G401 (cell line): ENCODE data around the gene PNMA6E. TPM values are rescaled to one million over a fixed set of nuclear protein-coding genes. Genes with fewer than 3 reads are reported as not detected.

Experiments used
- DNase-seq: peaks from one replicate; pipeline ENCODE4 v3.0.0-alpha.2; 2015; ENCODE audit warnings: low spot score
- in situ Hi-C: cut with HindIII; loops from 2 replicates; pipeline ENCODE4 v1.10.0; 2016; ENCODE audit warnings: low sequenced_read_pairs, mixed read lengths
- total RNA-seq: library from RNA; depleted of rRNA; stranded (reverse); fragments of >200 nt; shearing (Covaris generic); gene quantifications from 2 replicates; pipeline ENCODE4 v1.2.3, GENCODE V29; 2014; rRNA removed

The PNMA6E gene
- total RNA-seq, 1 experiment from 2014 or later = not detected

DNA sequence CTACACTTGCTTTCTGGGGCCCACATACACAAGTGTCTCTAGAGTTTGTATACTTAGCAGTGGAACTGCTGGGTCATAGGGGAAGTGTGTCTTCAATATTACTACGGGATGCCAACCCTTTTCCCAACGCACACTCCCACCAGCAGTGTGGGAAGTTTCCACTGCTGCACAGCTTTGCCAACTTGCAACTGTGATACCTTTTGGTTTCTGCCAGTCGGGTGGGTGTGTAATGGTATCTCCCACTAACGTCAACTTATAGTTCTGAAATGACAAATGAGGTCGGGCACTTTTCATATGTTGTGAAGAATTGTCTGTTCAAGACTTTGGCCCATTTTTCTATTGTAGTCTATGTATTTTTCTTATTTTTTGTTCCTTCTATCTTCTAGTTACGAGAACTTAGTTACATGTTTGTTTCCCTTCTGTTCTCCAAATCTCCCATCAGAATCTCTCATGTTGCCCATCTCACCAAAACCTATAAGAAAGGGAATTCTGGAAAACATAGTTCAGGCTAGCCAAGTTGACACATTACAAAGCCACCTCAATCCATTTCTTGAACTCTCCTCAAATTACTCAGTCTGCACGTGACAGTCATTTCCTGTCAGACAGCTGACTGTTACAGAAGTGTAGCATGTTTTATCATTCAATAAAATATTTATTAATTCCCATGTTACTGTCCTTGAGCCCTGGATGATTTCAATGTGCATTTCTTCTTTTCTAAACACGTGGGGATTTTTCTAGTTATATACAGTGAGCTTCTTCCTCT, 30.7 kb downstream of the PNMA6E start:
- in situ Hi-C loops = no loop called here
- DNase-seq = no peak

- in situ Hi-C loops = no loop called here
- no peak for DNase-seq
These were observed 34.1 kb downstream of the PNMA6E start for GRCh38 chrX:153366878-153367538.

DNA sequence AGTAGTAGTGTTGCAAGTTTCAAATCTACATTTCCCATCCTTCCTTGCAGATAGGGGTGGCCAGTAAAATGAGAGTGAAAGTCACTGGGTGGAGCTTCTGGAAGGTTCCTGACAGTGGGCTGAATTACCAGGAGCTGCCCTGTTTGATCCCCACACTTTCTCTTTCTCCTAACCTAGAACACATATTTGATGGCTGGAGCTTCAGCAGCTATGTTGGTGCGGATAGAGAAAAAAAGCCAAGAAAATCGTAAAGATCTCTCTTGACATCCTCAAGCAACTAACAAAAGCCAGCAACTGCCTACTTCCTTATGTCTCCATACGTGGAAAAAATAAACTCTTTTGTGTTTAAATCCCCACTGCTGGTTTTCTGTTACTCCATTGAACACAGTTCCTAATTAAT, 35.0 kb downstream of the PNMA6E start:
- in situ Hi-C loops = no loop called here
- no peak for DNase-seq

GRCh38 chrX:153365670-153366069, 35.5 kb downstream of the PNMA6E start:
- no peak for DNase-seq
- in situ Hi-C loops = no loop called here

GRCh38 chrX:153361781-153362397, 39.3 kb downstream of the PNMA6E start:
- no peak for DNase-seq
- in situ Hi-C loops = no loop called here

DNA sequence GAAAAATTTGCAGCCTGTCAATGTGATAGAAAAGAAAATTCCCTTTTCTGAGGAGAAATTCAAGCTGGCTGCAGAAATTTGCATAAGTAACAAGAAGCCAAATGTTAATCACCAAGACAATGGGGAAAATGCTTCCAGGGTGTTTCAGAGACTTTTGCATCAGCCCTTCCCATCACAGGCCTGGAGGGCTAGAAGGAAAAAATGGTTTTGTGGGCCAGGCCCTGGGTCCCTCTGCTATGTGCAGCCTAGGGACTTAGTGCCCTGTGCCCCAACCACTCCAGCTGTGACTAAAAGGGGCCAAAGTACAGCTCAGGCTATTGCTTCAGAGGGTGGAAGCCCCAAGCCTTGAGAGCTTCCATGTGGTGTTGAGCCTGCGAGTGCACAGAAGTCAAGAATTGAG, 43.3 kb downstream of the PNMA6E start:
- no peak for DNase-seq
- in situ Hi-C loops = no loop called here

- no peak for DNase-seq
- in situ Hi-C loops = no loop called here
These were observed 47.7 kb downstream of the PNMA6E start for GRCh38 chrX:153353416-153353815.

DNA sequence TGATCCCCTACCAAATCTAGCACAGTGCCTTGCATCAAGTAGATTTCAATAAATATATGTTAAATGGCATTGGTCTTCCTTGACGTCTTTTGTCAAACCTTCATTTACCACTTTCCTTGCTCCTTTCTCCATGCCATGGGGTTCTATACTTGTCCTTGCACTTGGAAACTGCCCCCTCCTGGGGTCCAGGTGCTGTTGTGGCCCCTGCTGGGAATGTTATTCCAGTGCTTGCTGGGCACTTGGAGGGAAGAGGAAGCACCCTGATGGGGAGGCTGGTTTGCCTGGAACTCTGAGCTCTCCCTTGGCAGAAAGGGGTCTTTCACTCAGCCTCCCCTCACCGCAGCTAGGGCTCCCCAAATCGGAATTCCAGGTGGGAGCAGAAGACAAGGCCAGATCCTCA, 48.3 kb downstream of the PNMA6E start:
- DNase-seq = no peak
- in situ Hi-C loops = no loop called here

- in situ Hi-C loops = no loop called here
- no peak for DNase-seq
These were observed 49.2 kb downstream of the PNMA6E start for GRCh38 chrX:153351981-153352380.

- no peak for DNase-seq
- in situ Hi-C loops = no loop called here
These were observed 51.2 kb downstream of the PNMA6E start for GRCh38 chrX:153349952-153350351.

DNA sequence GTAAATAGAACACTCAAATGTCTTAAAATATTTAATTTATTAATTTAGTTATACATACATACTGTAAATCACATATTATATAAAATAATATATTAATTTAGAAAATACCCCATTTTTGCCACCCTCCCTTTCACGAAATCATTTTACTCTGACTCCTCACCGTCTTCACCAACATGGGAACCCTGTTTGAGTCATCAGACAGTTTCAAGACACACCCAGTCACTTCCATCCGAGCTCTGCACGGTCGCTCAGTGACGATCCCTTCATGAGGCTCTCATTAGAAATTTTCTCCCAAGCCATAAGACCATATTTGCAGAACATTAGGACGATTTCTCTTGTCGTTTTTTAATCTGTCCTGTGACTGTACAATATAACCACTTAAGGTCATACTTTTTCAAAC, 52.7 kb downstream of the PNMA6E start:
- DNase-seq = no peak
- in situ Hi-C loops = no loop called here

- in situ Hi-C loops = no loop called here
- no peak for DNase-seq
These were observed 53.6 kb downstream of the PNMA6E start for GRCh38 chrX:153347530-153347929.

Other genes with a start within 250 kb of the PNMA6E start
- not detected in 2 replicates for gene MAGEA1, start 222.1 kb downstream of the PNMA6E start, total RNA-seq
- gene PNMA6F, start 79.6 kb downstream of the PNMA6E start, total RNA-seq = 0.03 TPM in 1 of 2 replicates, not detected in the other
- 1.8 and 2.9 TPM in 2 replicates for gene ZNF275, start 67.2 kb downstream of the PNMA6E start, total RNA-seq
- not detected in 2 replicates for gene ZFP92, start 10.1 kb upstream of the PNMA6E start, total RNA-seq
- gene TREX2, start 44.7 kb upstream of the PNMA6E start, total RNA-seq = not detected in 2 replicates
- gene HAUS7, start 69.2 kb upstream of the PNMA6E start, total RNA-seq = 50.8 and 63.6 TPM in 2 replicates
- not detected in 2 replicates for gene BGN, start 93.6 kb upstream of the PNMA6E start, total RNA-seq
- gene ATP2B3, start 116.3 kb upstream of the PNMA6E start, total RNA-seq = not detected in 2 replicates
- 43.7 and 62.8 TPM in 2 replicates for gene CCNQ, start 197.8 kb upstream of the PNMA6E start, total RNA-seq
- 0.20 and 2.5 TPM in 2 replicates for gene DUSP9, start 245.9 kb upstream of the PNMA6E start, total RNA-seq